Measurements from ENCODE around the gene EPB41L2.
A peak's percentile ranks its signal among the peaks of the same experiment; 100 is the strongest.

EPB41L2 gene

DNA sequence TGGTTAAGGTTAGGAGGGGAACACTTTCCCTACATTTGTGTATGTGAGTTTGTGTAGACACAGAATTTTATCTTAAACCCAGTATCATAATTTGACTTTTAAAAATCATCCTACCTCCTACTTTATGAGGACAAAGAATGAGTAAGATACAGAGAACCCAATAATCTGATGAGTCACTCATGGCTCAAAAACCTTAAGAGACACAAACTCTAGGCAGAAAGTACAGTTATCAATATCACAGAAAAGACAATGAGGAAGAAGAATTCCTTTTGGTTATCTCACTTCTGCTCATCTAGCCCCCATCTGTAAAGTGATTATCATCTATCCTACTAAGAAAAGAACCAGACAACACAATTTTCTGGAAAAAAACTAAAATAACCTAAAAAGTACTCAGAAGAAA is 87.7 kb downstream of the EPB41L2 start:
- DNase-seq: no peak
- ATAC-seq: no peak

- DNase-seq: no peak
- no peak for ATAC-seq
These were observed 89.3 kb downstream of the EPB41L2 start for GRCh38 chr6:130973521-130974277.

DNA sequence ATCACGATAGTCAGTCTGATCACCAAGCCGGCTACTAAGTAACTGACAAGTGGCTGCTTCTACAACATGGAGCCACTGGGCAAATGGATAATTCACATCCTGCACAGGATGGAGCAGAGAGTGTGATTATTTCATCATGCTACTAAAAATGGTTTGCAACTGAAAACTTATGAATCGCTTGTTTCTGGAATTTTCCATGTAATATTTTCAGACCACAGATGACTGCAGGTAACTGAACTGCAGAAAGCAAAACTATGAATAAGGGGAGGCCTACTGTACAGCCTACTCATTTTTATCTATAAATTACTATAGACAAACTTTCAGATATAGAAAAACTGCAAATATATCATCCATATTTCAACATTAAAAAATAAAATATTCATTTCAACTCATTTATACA is 91.5 kb downstream of the EPB41L2 start:
- DNase-seq (no peak), ATAC-seq (peak; percentile 55)

GRCh38 chr6:130970839-130971410 is 92.1 kb downstream of the EPB41L2 start:
- DNase-seq: no peak
- ATAC-seq: no peak

DNA sequence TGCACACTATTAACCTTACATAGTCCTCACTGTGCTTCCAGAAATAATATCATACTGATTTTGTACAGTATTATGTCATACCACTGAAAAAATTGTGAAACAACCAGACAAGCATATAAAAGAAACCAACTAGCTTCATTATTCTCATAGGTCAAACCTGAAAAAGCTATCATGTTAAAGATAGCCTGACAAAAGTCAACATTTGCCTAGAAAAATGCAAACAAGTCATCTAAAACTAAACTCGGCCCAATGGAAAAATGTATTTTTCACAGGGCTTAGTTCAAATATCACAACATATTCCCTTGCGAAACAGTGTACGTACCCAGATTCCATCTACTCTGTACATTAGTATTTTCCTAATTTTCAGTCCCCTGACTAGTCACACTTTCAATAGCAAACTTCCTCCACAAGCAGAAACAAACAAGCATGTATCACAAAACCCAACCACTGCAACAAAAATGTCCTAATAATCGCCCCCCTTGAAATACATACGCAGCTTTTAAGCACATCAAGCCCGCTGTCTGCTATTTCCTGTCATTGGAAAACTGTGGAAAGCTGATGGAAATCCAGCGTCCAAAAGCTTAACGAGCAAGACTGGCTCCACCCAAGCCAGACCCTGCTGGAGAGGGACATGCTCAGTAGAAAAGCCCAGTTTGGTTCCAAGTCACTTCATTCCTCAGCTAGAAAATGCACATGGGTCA is 93.1 kb downstream of the EPB41L2 start:
- no peak for ATAC-seq
- DNase-seq: no peak

GRCh38 chr6:130969166-130969565 is 93.9 kb downstream of the EPB41L2 start:
- DNase-seq (no peak), ATAC-seq (no peak)

GRCh38 chr6:130968476-130968875 is 94.6 kb downstream of the EPB41L2 start:
- no peak for DNase-seq
- ATAC-seq: no peak

DNA sequence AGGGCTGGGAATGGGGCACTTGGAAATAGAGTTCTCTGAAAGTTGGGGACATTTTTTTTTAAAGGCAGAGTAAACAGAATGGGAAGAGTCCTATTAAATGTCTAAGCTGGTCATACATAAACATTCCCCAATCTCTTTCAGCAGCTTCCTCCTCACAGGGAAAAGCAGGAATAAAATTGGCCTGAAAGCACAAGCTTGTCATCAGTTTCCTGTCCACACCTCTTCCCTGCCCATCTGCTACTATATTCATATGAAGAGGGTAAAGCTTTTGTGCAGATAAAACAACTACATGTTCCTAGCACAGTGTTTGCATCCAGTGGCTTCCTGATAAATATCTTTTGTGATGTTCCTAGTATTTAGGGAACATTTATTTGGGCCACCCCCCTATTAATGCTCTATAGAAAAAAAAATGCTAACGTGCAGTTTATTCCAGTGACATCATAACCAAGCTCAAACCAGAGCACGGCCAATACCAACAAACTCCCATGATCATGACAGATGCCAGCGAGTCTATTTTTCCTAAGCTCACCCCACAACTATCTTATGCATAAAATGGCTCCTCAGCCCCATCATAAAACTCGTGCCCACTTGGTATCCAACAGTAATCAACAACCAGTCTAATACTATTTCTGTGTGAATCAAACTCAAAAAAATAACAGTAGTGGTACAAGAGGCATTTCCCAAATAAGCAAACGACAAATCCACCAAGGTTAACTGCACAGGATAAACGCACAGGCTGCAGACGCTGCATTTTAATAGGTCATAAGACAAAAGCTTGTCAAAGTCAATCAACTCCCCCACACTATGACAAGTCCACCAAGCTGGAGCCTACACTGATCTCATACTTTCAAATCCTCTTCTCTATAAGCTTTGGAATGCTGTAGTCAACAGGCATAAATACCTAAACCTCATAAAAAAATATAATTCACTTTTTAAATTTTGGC is 95.3 kb downstream of the EPB41L2 start:
- no peak for DNase-seq
- no peak for ATAC-seq

DNA sequence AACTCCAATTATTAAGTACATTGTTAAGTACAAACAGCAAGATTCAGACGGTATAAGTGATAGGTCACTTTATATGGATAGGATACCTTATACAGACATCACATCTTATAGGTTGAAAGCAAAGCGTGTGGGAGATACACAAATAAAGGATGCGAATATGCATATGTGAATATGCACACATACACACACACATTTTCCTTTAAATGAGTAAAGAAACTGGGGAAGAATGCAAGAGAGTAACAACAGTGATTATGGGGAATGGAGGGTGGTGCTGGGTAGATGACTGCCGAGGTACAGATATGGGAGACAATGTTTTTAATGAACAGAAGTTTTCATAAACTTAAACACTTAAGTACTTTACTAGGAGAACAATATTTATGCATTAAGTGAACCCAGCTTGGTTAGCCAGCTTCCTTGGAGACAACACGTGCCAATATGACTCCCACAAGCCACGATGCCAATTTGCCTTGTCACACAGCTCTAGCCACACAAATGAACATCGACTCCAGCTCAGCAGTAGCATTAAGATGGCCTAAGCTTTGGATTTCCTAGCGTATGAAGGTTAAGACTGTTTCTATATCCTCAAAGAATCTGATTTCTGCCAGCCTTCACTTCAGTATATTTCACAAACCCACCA is 96.6 kb downstream of the EPB41L2 start:
- ATAC-seq (no peak), DNase-seq (no peak)

DNA sequence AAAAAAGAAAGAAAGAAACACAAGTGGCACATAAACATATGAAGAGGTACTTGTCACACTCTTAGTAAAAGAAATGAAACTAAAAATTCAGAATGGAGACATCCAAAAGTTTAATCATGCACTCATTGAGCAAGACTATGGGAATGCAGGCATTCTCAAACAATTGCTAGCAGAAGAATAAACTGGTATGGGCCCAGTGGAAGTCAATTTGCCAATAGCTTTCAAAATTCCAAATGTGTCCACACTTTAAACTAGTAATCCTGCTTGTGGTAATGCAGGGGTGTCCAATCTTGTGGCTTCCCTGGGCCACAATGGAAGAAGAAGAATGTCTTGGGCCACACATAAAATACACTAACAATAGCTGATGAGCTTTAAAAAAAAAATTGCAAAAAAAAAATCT is 97.4 kb downstream of the EPB41L2 start:
- DNase-seq: no peak

DNA sequence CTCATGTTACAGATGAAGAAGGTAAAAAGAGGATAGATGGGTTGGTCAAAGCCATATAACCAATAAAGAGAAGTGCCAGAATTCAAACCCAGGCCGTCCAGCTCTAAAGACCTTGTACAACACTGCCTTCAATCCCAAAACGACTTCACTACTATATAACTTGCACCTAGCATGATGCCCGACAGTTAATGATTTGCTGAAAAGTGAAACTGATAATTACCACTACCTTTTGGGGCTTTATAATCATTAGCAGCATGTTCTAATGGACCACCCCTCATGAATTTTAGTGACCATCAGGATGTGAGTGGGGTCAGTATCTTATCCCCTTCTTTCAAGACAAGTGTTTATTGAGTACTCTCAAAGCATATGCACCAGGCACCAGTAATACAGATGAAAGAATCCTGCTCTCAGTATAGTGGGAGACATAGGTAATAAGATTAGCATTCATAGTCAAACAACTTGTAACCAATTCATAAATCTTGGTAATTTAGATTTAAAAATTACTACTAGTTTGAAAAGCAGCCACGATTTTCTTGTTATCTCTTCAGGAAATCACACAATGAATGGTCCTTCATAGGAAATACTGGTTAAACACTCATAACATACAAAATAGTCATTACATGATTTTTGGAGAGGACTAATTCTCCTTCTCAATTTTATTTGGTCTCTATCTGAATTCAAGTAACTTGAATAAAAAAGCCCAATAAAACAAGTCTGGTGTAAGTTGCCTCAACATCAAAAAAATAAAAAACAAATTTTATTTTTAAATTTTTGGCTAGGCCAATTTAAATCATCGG is 98.0 kb downstream of the EPB41L2 start:
- ATAC-seq: no peak
- no peak for DNase-seq

More for the DNA sequence above, 97.4 kb downstream of the EPB41L2 start:
- ATAC-seq: no peak

- ATAC-seq: no peak
These were observed 98.8 kb downstream of the EPB41L2 start for GRCh38 chr6:130964289-130964688.

DNA sequence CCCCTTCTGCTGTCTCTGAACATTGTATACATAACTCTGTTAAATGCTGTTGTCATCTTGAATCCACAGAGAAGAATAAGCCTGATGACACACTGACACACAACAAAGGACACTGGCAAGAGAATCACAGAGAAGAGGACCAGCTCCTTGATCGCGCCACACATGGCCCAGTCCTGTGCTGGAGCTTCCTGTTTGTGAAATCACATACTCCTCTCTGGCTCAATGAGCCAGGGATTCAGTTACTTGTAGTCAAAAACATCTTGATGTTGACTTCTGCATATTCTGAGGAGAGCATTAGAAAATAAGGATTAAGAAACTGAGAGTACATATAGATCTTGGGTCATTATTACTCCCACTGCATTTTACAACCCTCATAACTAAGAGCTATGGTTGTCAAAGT is 100.1 kb downstream of the EPB41L2 start:
- DNase-seq: no peak
- ATAC-seq: no peak

More at GRCh38 chr6:130964289-130964688, 98.8 kb downstream of the EPB41L2 start:
- no peak for DNase-seq

- DNase-seq: no peak
- no peak for ATAC-seq
These were observed 101.9 kb downstream of the EPB41L2 start for GRCh38 chr6:130961148-130961547.

DNA sequence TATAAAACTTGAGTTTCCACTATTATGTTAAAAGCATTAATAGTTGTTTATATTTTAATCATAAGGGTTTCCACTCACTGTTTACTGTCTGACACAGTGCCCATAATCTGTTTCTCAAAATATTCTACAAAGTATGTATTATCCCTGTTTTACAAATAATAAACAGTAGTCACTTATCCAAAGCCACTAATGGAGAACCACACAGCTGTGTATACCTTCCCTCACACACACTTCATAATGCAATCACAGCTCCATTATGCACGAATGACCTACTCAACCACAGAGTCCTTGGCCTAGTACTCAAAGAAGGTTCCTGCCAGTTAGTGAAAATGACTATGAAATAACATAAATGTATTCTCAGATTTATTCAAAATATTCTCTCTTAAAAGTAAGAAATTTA is 103.1 kb downstream of the EPB41L2 start:
- ATAC-seq: no peak

GRCh38 chr6:130958468-130958867 is 104.6 kb downstream of the EPB41L2 start:
- DNase-seq: no peak
- no peak for ATAC-seq

More for the DNA sequence above, 103.1 kb downstream of the EPB41L2 start:
- DNase-seq: no peak

DNA sequence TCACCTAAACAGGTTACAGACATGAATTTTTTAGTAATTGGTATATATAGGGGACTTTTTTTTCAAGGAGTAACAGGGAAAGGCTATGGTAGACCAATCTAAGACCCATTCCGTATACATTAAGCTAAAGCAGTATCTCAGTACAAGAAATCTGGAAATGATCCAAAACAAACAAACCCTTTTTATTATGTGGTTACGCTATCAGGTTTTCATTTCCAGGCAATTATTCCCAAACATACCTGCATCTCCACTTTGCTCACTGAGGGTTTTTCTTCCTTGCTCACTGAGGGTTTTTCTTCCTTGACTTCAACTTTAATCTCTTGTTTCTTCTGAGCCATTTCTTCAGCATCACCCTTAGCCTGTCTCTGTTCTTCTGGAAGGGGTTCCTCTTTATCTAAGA is 107.3 kb downstream of the EPB41L2 start:
- DNase-seq (no peak), ATAC-seq (no peak)

- DNase-seq (no peak), ATAC-seq (no peak)
These were observed 113.5 kb downstream of the EPB41L2 start for GRCh38 chr6:130949553-130949952.

DNA sequence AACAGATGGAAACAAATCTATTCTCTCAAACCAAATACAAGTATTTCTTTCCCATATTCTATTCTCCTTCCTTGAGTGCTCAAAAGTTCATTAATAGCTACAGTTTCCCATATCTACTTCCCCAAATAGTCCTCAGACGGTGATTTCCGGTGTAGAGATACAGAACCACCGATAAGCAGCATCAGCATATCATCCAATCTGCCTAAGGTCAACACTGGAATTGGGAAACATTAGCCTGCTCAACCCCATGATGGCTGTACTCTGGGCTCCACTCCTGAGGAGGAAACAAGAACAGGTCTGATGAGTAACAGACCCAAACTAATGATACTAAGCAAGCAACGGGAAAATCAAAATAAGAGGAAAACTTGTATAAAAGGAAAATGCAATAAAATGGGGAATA is 115.6 kb downstream of the EPB41L2 start:
- DNase-seq (no peak), ATAC-seq (no peak)

DNA sequence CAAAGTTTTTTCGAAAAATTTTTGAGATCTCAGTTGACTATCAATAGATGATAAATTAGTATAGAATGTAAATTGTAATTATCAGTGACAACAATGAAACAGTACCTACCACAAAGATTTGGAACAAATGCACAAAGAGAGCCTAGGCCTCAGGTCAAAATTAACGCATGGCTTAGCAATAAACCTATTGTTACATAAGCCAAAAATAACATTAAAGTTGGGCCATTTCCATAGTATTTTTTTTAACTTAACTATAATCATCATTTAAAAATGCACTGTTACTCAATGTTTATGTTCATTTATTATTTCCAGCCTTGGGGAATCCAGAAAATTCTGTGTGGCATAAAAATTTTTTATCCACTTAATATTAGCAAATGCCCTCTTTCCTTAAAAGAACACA is 117.0 kb downstream of the EPB41L2 start:
- ATAC-seq (no peak), DNase-seq (no peak)

DNA sequence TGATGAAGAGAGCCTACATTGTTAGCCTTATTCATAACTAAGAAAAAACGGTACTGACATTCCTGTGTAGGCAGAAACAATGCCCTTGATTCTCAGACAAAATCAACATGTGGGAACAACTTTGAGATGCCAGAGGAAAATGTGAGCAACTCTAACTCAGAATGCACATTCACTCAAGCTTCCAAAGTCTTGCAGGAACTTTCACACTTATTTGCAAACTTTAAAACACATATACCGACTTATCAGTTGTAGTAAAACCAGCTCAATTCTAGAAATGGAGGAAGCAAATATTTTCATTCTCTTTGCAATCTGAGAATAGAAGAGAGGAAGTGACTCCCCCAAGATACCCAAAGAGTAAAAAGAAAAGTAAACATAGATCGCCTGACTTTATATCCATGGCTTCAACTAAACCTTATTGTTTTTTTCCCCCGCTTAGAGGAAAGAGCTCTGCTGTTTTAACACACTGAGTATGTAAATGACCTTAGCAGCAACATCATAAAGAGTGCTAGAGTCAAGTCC is 117.6 kb downstream of the EPB41L2 start:
- no peak for ATAC-seq
- no peak for DNase-seq
